Measurements from ENCODE around the gene UCN. TPM values are rescaled to one million over a fixed set of nuclear protein-coding genes. Genes with fewer than 3 reads are reported as not detected.

Gene UCN
- total RNA-seq, 4 donors from 2014 or later = 2.3 to 8.5 (median 2.3) TPM; not detected in 1

DNA sequence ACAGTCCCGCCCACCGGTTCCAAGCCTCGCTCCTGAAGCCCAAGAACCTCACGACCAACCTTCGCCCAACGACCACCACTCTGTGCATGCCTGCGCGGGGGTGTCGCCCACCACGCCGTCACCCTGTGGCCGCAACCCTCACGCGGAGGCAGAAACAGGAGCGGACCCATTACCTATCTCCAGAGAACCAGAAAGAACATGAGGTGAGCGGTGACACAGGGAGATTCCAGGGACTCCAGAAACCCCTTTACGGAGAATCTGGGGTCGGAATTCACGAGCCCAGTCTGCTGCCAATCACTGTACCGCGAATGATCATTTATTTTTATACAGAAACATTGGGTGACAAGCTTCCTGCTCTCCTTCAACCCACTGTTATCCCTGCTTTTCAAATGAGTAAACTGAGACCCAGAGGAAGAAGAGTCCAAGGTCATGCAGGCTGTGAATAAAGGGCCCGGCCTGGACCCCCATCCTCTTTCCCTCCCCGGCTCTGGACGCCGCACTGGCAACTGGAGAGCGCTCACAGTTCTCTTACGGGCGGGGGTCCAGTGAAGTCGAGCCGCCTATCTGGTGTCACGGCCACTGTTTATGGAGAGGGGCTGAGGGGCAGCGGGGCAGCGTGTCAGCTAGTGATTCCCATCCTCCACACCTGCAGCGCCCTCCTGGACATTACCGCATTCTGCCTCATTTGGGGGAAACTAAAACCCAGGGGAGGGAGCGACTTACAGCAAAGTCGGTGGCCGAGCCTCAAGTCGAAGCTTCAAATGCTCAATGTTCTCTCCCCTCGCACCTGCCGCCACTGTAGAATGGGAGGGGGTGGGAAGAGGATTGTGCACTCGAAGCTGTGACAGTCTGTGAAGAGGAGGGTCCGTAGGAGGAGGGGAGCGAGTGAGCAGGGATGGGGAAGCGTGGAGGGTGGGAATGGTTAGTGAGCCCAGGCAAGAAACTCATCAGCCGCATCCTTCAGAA, 44.7 kb downstream of the UCN start:
- TF ChIP-seq CTCF (IDR thresholded peaks at IDR 0.05) (no peak), POLR2A (IDR thresholded peaks at IDR 0.05) (no peak)
- H3K4me3 ChIP-seq = peak overlapping the region; percentile 16 to 36
- H3K27ac ChIP-seq = no peak overlapping the region
- DNase-seq = no peak
- no peaks in the 10 kb centered on the region for H3K36me3 ChIP-seq
- no peaks in the 10 kb centered on the region for H3K9me3 ChIP-seq
- H3K4me1 ChIP-seq = peaks cover 0 to 23% of the 10 kb centered on the region in 2 donors
- intact Hi-C loops (cut with DNase I; ENCODE audit: low total_unique reads) = no loop called here
- H3K27me3 ChIP-seq = peaks cover 21 to 25% of the 10 kb centered on the region in 2 donors

DNA sequence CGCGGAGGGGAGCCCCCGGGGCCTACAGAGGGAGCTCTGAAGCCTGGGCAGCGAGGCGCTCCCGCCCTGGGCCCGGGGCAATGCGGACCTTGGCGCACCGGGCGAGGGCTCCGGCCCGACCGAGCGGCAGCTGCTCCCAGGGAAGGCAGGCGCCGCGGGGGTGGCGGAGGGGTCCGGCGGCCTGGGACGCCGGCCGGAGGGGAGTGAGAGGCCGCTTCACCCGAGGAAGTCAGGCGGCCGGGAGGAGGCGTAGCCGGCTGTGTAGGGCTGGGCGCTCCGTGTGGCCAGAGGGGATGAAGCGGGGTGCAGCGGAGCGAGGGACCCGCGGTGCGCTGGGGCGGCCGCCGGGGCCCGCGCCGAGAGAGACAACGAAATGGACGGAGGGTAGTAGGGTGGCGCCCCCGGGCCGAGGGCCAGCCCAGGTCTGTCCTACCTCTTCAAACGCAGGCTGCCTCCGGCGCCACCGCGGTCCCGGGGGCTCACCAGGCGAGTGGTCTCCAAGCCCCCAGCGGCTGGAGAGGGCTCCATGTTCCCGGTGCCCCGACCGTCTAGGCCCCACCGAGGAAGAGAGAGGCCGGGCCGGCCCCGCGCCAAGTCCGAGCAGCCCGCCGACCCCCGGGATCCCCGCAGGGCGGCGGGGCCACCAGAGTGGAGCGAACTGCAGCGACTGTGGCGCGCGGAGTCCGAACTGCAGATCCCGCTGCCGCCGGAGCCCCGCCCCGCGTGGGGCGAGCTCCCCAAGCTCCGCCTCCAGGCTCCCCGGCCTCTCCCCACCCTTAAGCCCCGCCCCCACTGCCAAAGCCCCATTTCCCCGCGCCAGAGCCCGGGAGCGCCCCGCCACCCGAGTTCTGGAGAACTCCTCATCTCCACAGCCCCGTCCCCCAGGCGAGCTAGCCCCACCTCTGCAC, 45.6 kb downstream of the UCN start, which contains the start of gene SLC30A3:
SLC30A3 (minus strand) TSS at position 669 of the 908 bp plus-strand sequence; CDS start at position 528, 141 bp downstream.
- no peak for TF ChIP-seq CTCF (IDR thresholded peaks at IDR 0.05)
- TF ChIP-seq POLR2A (IDR thresholded peaks at IDR 0.05) = no peak
- Histone ChIP-seq H3K4me3 (peak within 1 kb of the TSS; percentile 16 to 36), H3K36me3 (no peaks in the 10 kb centered on the region), H3K9me3 (no peaks in the 10 kb centered on the region), H3K4me1 (peaks cover 0 to 23% of the 10 kb centered on the region in 2 donors), H3K27ac (no peak within 1 kb of the TSS), H3K27me3 (peaks cover 21 to 25% of the 10 kb centered on the region in 2 donors)
- intact Hi-C loops (cut with DNase I; ENCODE audit: low total_unique reads) = no loop called here
- DNase-seq = peak; percentile 54 to 60

- H3K27ac ChIP-seq = no peak overlapping the region
- H3K9me3 ChIP-seq = no peaks in the 10 kb centered on the region
- TF ChIP-seq CTCF (IDR thresholded peaks at IDR 0.05) (no peak), POLR2A (IDR thresholded peaks at IDR 0.05) (no peak)
- no peaks in the 10 kb centered on the region for H3K36me3 ChIP-seq
- peaks cover 0 to 23% of the 10 kb centered on the region in 2 donors for H3K4me1 ChIP-seq
- H3K4me3 ChIP-seq = peak overlapping the region in 1 of 2 donors; percentile 36
- H3K27me3 ChIP-seq = peaks cover 21 to 25% of the 10 kb centered on the region in 2 donors
- intact Hi-C loops (cut with DNase I; ENCODE audit: low total_unique reads) = no loop called here
- no peak for DNase-seq
Measured at GRCh38 chr2:27261926-27262298, 46.3 kb downstream of the UCN start.

DNA sequence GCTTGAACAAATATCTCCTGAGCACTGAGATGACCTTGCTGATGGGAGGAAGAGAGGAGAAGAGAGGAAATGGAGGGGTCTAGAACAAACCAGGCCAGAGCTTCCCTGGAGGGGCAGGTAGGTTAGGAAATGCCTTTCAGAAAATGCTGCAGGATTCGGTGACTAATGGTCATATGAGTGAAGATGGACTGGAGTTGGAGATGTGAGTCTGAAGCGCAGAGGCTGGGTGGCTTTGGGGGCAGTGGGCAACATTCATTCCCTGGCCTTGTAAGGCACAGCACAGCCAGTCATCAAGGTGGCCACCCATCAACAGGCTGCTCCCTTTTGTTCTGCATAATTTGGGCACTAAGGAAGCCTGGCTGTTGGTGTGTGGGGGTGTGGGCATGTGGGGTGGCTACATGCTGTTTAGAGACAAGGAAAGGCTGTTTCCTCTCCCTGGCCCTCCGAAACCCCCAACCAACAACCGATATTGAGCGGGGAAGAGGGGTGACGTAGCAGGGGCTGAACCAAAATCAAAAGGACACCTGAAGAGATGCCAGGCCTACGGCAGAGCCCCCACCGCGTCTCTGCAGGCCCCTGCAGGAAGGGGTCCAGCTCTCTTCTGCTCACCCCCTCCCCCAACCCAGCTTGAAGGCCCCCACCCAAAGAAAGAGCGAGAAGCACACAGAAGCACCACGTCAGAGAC, 46.9 kb downstream of the UCN start:
- intact Hi-C loops (cut with DNase I; ENCODE audit: low total_unique reads) = no loop called here
- Histone ChIP-seq H3K4me1 (peaks cover 0 to 23% of the 10 kb centered on the region in 2 donors), H3K9me3 (no peaks in the 10 kb centered on the region), H3K4me3 (no peak overlapping the region), H3K27me3 (peaks cover 21 to 25% of the 10 kb centered on the region in 2 donors), H3K27ac (no peak overlapping the region), H3K36me3 (no peaks in the 10 kb centered on the region)
- TF ChIP-seq CTCF (IDR thresholded peaks at IDR 0.05) (no peak), POLR2A (IDR thresholded peaks at IDR 0.05) (no peak)
- DNase-seq = no peak

All from uterus (tissue), 4 donors.